Cerebellar cortex (tissue), 1 donor: ENCODE results near the gene ASCC1.

ENCODE experiments used
- DNase-seq: peaks from one replicate; pipeline ENCODE4 v3.0.0-alpha.2; 2015; ENCODE audit warnings: low spot score

ASCC1 gene

GRCh38 chr10:72097448-72098300, 118.4 kb downstream of the ASCC1 start:
- no peak for DNase-seq

GRCh38 chr10:72096115-72097000, 119.7 kb downstream of the ASCC1 start:
- DNase-seq: no peak

- no peak for DNase-seq
Observed at GRCh38 chr10:72095195-72095594, 120.9 kb downstream of the ASCC1 start.

GRCh38 chr10:72094574-72094973, 121.5 kb downstream of the ASCC1 start:
- no peak for DNase-seq

- no peak for DNase-seq
Observed at GRCh38 chr10:72093450-72093849, 122.6 kb downstream of the ASCC1 start.

- DNase-seq: no peak
Observed at GRCh38 chr10:72092987-72093386, 123.1 kb downstream of the ASCC1 start.

GRCh38 chr10:72092171-72092924, 123.7 kb downstream of the ASCC1 start:
- no peak for DNase-seq

GRCh38 chr10:72090326-72090725, 125.8 kb downstream of the ASCC1 start:
- no peak for DNase-seq

- peak; percentile 23 for DNase-seq
Observed at GRCh38 chr10:72089618-72090017, 126.5 kb downstream of the ASCC1 start.

GRCh38 chr10:72088889-72089575, 127.0 kb downstream of the ASCC1 start:
- DNase-seq: peak; percentile 47

GRCh38 chr10:72087969-72088888, 127.8 kb downstream of the ASCC1 start, which contains the start of gene SPOCK2:
Gene SPOCK2, minus strand, starts transcription at chr10:72088551. Its CDS starts 223 bp downstream, at chr10:72088328.
- DNase-seq: peak; percentile 95

GRCh38 chr10:72087392-72087968, 128.6 kb downstream of the ASCC1 start:
- peak; percentile 36 for DNase-seq

- peak; percentile 70 for DNase-seq
Observed at GRCh38 chr10:72086466-72087391, 129.3 kb downstream of the ASCC1 start.

GRCh38 chr10:72085864-72086465, 130.1 kb downstream of the ASCC1 start:
- no peak for DNase-seq

GRCh38 chr10:72085166-72085565, 130.9 kb downstream of the ASCC1 start:
- DNase-seq: no peak

- DNase-seq: peak; percentile 25
Observed at GRCh38 chr10:72083790-72084459, 132.2 kb downstream of the ASCC1 start.

- peak; percentile 6 for DNase-seq
Observed at GRCh38 chr10:72082856-72083789, 133.0 kb downstream of the ASCC1 start.
